Activated naive CD8-positive, alpha-beta T cell treated with anti-CD3 and anti-CD28 coated beads, Interleukin-2, amount 10 ng/mL, durations not matched to agents 7 days and 5 days (primary cell): ENCODE measurements around the gene RIC8B. TPM values are rescaled to one million over a fixed set of nuclear protein-coding genes. Genes with fewer than 3 reads are reported as not detected.

Source experiments
- ATAC-seq: fragments of 150-1000 bp; cut with Tn5 transposase; one replicate; pipeline ENCODE4 v1.10.0; 2021; ENCODE audit warnings: low read depth, moderate library complexity
- POLR2A ChIA-PET: fragments of 350-600 bp; sonication (Branson Sonifier 250); formaldehyde crosslinking; loops from one replicate; lab custom pipeline; 2021; ENCODE audit warnings: antibody characterized with exemption; lab: Charles Lee
- DNase-seq: peaks from one replicate; pipeline ENCODE4 v3.0.0; 2021
- H3K27ac Mint-ChIP-seq: one replicate; pipeline ENCODE4 v1.8.0; 2022; ENCODE audit warnings: mild to moderate bottlenecking, mixed read lengths
- H3K27me3 Mint-ChIP-seq: one replicate; pipeline ENCODE4 v1.8.0; 2022; ENCODE audit warnings: mild to moderate bottlenecking, moderate library complexity, mixed read lengths
- H3K36me3 Mint-ChIP-seq: one replicate; pipeline ENCODE4 v1.8.0; 2021; ENCODE audit warnings: mild to moderate bottlenecking, mixed read lengths
- H3K4me1 Mint-ChIP-seq: one replicate; pipeline ENCODE4 v1.8.0; 2021; ENCODE audit warnings: mixed read lengths
- H3K4me3 Mint-ChIP-seq: one replicate; pipeline ENCODE4 v1.8.0; 2022; ENCODE audit warnings: mild to moderate bottlenecking, moderate library complexity, mixed read lengths
- H3K9me3 Mint-ChIP-seq: one replicate; pipeline ENCODE4 v1.8.0; 2021; ENCODE audit warnings: mixed read lengths
- total RNA-seq, 2 experiments: library from RNA; stranded (reverse); gene quantifications; one replicate each; pipeline ENCODE4 v1.2.3, GENCODE V29; 2021

Gene RIC8B
- total RNA-seq, 2 experiments from 2014 or later, result 14.3 to 15.1 TPM

GRCh38 chr12:106766393-106766826 is 8.1 kb upstream of the RIC8B start:
- peak overlapping the region; percentile 67 for H3K27ac Mint-ChIP-seq
- peaks cover 2% of the 10 kb centered on the region for H3K9me3 Mint-ChIP-seq
- H3K27me3 Mint-ChIP-seq, result no peaks in the 10 kb centered on the region
- ATAC-seq (peak; percentile 56), DNase-seq (no peak)
- H3K36me3 Mint-ChIP-seq, result peaks cover 1% of the 10 kb centered on the region
- H3K4me3 Mint-ChIP-seq, result peak overlapping the region; percentile 50
- POLR2A ChIA-PET, result interaction anchor here (0.6 to 1.9 kb wide), 3 partner anchors 13 to 83 kb away, joined by 3 to 8 read pairs (median 7); no protein-coding TSS in a partner anchor
- peaks cover 16% of the 10 kb centered on the region for H3K4me1 Mint-ChIP-seq

- Mint-ChIP-seq H3K36me3 (peaks cover 1% of the 10 kb centered on the region), H3K27me3 (no peaks in the 10 kb centered on the region), H3K27ac (no peak overlapping the region), H3K9me3 (peaks cover 2% of the 10 kb centered on the region), H3K4me3 (no peak overlapping the region), H3K4me1 (peaks cover 16% of the 10 kb centered on the region)
- POLR2A ChIA-PET, result interaction anchor here (0.6 to 1.9 kb wide), 3 partner anchors 14 to 84 kb away, joined by 3 to 8 read pairs (median 7); no protein-coding TSS in a partner anchor
- DNase-seq, result no peak
- no peak for ATAC-seq
Measured at GRCh38 chr12:106767206-106767605, 7.3 kb upstream of the RIC8B start.

GRCh38 chr12:106767954-106768822 is 6.3 kb upstream of the RIC8B start:
- H3K36me3 Mint-ChIP-seq, result peaks cover 1% of the 10 kb centered on the region
- H3K9me3 Mint-ChIP-seq, result peaks cover 2% of the 10 kb centered on the region
- no peaks in the 10 kb centered on the region for H3K27me3 Mint-ChIP-seq
- H3K27ac Mint-ChIP-seq, result no peak overlapping the region
- H3K4me3 Mint-ChIP-seq, result no peak overlapping the region
- H3K4me1 Mint-ChIP-seq, result peaks cover 16% of the 10 kb centered on the region
- no peak for ATAC-seq
- POLR2A ChIA-PET, result no interaction called here
- no peak for DNase-seq

- H3K27me3 Mint-ChIP-seq, result no peaks in the 10 kb centered on the region
- H3K9me3 Mint-ChIP-seq, result peaks cover 2% of the 10 kb centered on the region
- ATAC-seq (no peak), DNase-seq (no peak)
- H3K27ac Mint-ChIP-seq, result no peak overlapping the region
- H3K4me1 Mint-ChIP-seq, result peaks cover 19% of the 10 kb centered on the region
- POLR2A ChIA-PET, result no interaction called here
- no peak overlapping the region for H3K4me3 Mint-ChIP-seq
- H3K36me3 Mint-ChIP-seq, result peaks cover 1% of the 10 kb centered on the region
Measured at GRCh38 chr12:106769078-106769477, 5.4 kb upstream of the RIC8B start.

GRCh38 chr12:106769546-106769945 is 4.9 kb upstream of the RIC8B start:
- H3K36me3 Mint-ChIP-seq, result peaks cover 1% of the 10 kb centered on the region
- POLR2A ChIA-PET, result no interaction called here
- ATAC-seq, result no peak

GRCh38 chr12:106771425-106771824 is 3.1 kb upstream of the RIC8B start:
- Mint-ChIP-seq H3K27ac (no peak overlapping the region), H3K4me3 (no peak overlapping the region), H3K36me3 (peaks cover 3% of the 10 kb centered on the region), H3K4me1 (peaks cover 27% of the 10 kb centered on the region), H3K27me3 (no peaks in the 10 kb centered on the region), H3K9me3 (no peaks in the 10 kb centered on the region)
- ATAC-seq, result no peak
- no peak for DNase-seq
- POLR2A ChIA-PET, result no interaction called here

More at GRCh38 chr12:106769546-106769945, 4.9 kb upstream of the RIC8B start:
- H3K4me1 Mint-ChIP-seq, result peaks cover 19% of the 10 kb centered on the region
- no peak overlapping the region for H3K27ac Mint-ChIP-seq
- peaks cover 2% of the 10 kb centered on the region for H3K9me3 Mint-ChIP-seq
- no peaks in the 10 kb centered on the region for H3K27me3 Mint-ChIP-seq
- no peak overlapping the region for H3K4me3 Mint-ChIP-seq
- no peak for DNase-seq

GRCh38 chr12:106773286-106774004 is 1.0 kb upstream of the RIC8B start:
- DNase-seq (no peak), ATAC-seq (no peak)
- peaks cover 21% of the 10 kb centered on the region for H3K4me1 Mint-ChIP-seq

GRCh38 chr12:106774808-106775524 is 484 bp downstream of the RIC8B start:
- ATAC-seq (peak; percentile 7), DNase-seq (peak; percentile 59)
- H3K27ac Mint-ChIP-seq, result peak overlapping the region; percentile 96
- peak overlapping the region; percentile 99 for H3K4me3 Mint-ChIP-seq
- no peaks in the 10 kb centered on the region for H3K9me3 Mint-ChIP-seq
- POLR2A ChIA-PET, result interaction anchor here (2.2 kb wide), 1 partner anchor 21 kb away, joined by 4 read pairs; no protein-coding TSS in a partner anchor
- H3K27me3 Mint-ChIP-seq, result no peaks in the 10 kb centered on the region
- peaks cover 7% of the 10 kb centered on the region for H3K36me3 Mint-ChIP-seq
- peaks cover 21% of the 10 kb centered on the region for H3K4me1 Mint-ChIP-seq

More at GRCh38 chr12:106773286-106774004, 1.0 kb upstream of the RIC8B start:
- no peaks in the 10 kb centered on the region for H3K27me3 Mint-ChIP-seq
- peak overlapping the region; percentile 96 for H3K27ac Mint-ChIP-seq
- H3K36me3 Mint-ChIP-seq, result peaks cover 4% of the 10 kb centered on the region
- H3K9me3 Mint-ChIP-seq, result no peaks in the 10 kb centered on the region
- peak overlapping the region; percentile 99 for H3K4me3 Mint-ChIP-seq
- POLR2A ChIA-PET, result interaction anchor here (0.9 to 1.1 kb wide), 3 partner anchors 18 to 26 kb away, joined by 3 to 5 read pairs (median 4); no protein-coding TSS in a partner anchor

GRCh38 chr12:106776897-106777296 is 2.4 kb downstream of the RIC8B start:
- DNase-seq (no peak), ATAC-seq (no peak)
- POLR2A ChIA-PET, result no interaction called here
- Mint-ChIP-seq H3K4me3 (no peak overlapping the region), H3K9me3 (no peaks in the 10 kb centered on the region), H3K27ac (no peak overlapping the region), H3K36me3 (peaks cover 7% of the 10 kb centered on the region), H3K4me1 (peaks cover 21% of the 10 kb centered on the region), H3K27me3 (no peaks in the 10 kb centered on the region)

- no peak for DNase-seq
- ATAC-seq, result no peak
- H3K36me3 Mint-ChIP-seq, result peaks cover 19% of the 10 kb centered on the region
- POLR2A ChIA-PET, result no interaction called here
- H3K27me3 Mint-ChIP-seq, result no peaks in the 10 kb centered on the region
- no peaks in the 10 kb centered on the region for H3K9me3 Mint-ChIP-seq
- H3K27ac Mint-ChIP-seq, result no peak overlapping the region
- peaks cover 17% of the 10 kb centered on the region for H3K4me1 Mint-ChIP-seq
- no peak overlapping the region for H3K4me3 Mint-ChIP-seq
Measured at GRCh38 chr12:106780010-106780631, 5.6 kb downstream of the RIC8B start.

- Mint-ChIP-seq H3K36me3 (peaks cover 29% of the 10 kb centered on the region), H3K27ac (no peak overlapping the region), H3K27me3 (no peaks in the 10 kb centered on the region), H3K4me1 (peaks cover 2% of the 10 kb centered on the region), H3K4me3 (no peak overlapping the region), H3K9me3 (no peaks in the 10 kb centered on the region)
- no peak for ATAC-seq
- DNase-seq, result no peak
- POLR2A ChIA-PET, result no interaction called here
Measured at GRCh38 chr12:106782619-106783018, 8.1 kb downstream of the RIC8B start.

GRCh38 chr12:106783515-106783914 is 9.0 kb downstream of the RIC8B start:
- H3K36me3 Mint-ChIP-seq, result peaks cover 35% of the 10 kb centered on the region
- H3K4me3 Mint-ChIP-seq, result no peak overlapping the region
- ATAC-seq, result no peak
- no peaks in the 10 kb centered on the region for H3K27me3 Mint-ChIP-seq
- no peak overlapping the region for H3K27ac Mint-ChIP-seq
- peaks cover 2% of the 10 kb centered on the region for H3K4me1 Mint-ChIP-seq
- no peak for DNase-seq
- POLR2A ChIA-PET, result no interaction called here
- no peaks in the 10 kb centered on the region for H3K9me3 Mint-ChIP-seq
